ENCODE measurements around the gene FBXO24. TPM values are rescaled to one million over a fixed set of nuclear protein-coding genes. Genes with fewer than 3 reads are reported as not detected.
A peak's percentile ranks its signal among the peaks of the same experiment; 100 is the strongest.
"Not testable (repeated sequence)": the region's sequence is repeated elsewhere in the genome, so short reads cannot be mapped to it uniquely, and the experiment has no call there.

The FBXO24 gene
- total RNA-seq, 1 donor from 2014 or later = 0.46 TPM

GRCh38 chr7:100561491-100562194 lies 24.5 kb upstream of the FBXO24 start:
- no peak for TF ChIP-seq CTCF (IDR thresholded peaks at IDR 0.05)
- no peak for DNase-seq (ENCODE audit: extremely low spot score, unreplicated experiment)
- Mint-ChIP-seq H3K36me3 (ENCODE audit: unreplicated experiment) (no peaks in the 10 kb centered on the region), H3K9me3 (ENCODE audit: unreplicated experiment) (no peaks in the 10 kb centered on the region), H3K4me3 (ENCODE audit: unreplicated experiment) (no peak overlapping the region), H3K27me3 (ENCODE audit: unreplicated experiment) (no peaks in the 10 kb centered on the region), H3K27ac (ENCODE audit: unreplicated experiment) (no peak overlapping the region), H3K4me1 (ENCODE audit: unreplicated experiment) (peaks cover 2% of the 10 kb centered on the region)

DNA sequence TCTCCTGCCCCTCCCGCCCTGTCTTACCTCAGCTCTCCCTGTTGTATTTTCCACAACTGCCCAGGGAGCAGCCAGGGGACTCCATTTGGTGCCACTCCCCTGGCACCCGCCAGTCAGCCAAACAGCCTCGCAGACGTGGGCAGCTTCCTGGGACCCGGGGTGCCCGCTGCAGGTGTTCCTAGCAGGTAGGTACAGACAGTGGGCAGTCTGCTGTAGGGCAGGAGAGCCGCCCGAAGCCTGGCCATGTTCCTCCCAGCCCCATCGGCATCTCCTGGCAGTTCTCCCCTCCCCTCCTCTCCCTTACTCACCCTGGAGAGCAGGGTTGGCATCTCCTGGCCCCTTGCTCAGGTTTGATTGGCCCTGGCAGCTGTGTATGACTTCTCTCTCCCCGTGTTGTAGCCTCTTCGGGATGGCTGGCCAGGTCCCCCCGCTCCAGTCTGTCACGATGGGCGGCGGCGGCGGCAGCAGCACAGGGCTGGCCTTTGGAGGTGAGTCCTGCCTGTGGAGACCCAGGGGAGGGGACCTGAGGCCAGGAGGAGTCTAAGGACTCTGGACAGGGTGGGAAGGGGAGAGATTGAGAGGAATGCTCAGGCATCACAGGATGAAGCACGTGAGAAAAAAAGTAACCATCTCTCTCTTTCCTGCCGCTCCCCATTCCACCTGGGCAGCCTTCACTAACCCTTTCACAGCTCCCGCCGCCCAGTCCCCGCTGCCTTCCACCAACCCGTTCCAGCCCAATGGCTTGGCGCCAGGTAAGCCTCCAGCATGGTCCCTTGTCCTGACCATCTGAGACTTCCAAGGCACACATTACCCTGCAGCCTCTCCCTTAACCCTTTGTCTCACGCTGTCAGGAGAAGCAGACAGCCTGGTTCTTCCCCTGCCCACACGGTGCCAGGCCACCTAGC lies 23.7 kb upstream of the FBXO24 start:
- no peak for TF ChIP-seq CTCF (IDR thresholded peaks at IDR 0.05)
- no peaks in the 10 kb centered on the region for H3K27me3 Mint-ChIP-seq (ENCODE audit: unreplicated experiment)
- no peak overlapping the region for H3K27ac Mint-ChIP-seq (ENCODE audit: unreplicated experiment)
- no peaks in the 10 kb centered on the region for H3K36me3 Mint-ChIP-seq (ENCODE audit: unreplicated experiment)
- no peak for DNase-seq (ENCODE audit: extremely low spot score, unreplicated experiment)
- no peak overlapping the region for H3K4me3 Mint-ChIP-seq (ENCODE audit: unreplicated experiment)
- H3K4me1 Mint-ChIP-seq (ENCODE audit: unreplicated experiment) = peaks cover 2% of the 10 kb centered on the region
- no peaks in the 10 kb centered on the region for H3K9me3 Mint-ChIP-seq (ENCODE audit: unreplicated experiment)

- H3K9me3 Mint-ChIP-seq (ENCODE audit: unreplicated experiment) = no peaks in the 10 kb centered on the region
- TF ChIP-seq CTCF (IDR thresholded peaks at IDR 0.05) = no peak
- no peak for DNase-seq (ENCODE audit: extremely low spot score, unreplicated experiment)
- H3K27me3 Mint-ChIP-seq (ENCODE audit: unreplicated experiment) = no peaks in the 10 kb centered on the region
- no peaks in the 10 kb centered on the region for H3K36me3 Mint-ChIP-seq (ENCODE audit: unreplicated experiment)
- peaks cover 4% of the 10 kb centered on the region for H3K4me1 Mint-ChIP-seq (ENCODE audit: unreplicated experiment)
- no peak overlapping the region for H3K4me3 Mint-ChIP-seq (ENCODE audit: unreplicated experiment)
- no peak overlapping the region for H3K27ac Mint-ChIP-seq (ENCODE audit: unreplicated experiment)
These were observed 23.0 kb upstream of the FBXO24 start for GRCh38 chr7:100563100-100563564.

- Mint-ChIP-seq H3K27ac (ENCODE audit: unreplicated experiment) (no peak overlapping the region), H3K9me3 (ENCODE audit: unreplicated experiment) (no peaks in the 10 kb centered on the region), H3K4me3 (ENCODE audit: unreplicated experiment) (no peak overlapping the region), H3K4me1 (ENCODE audit: unreplicated experiment) (peaks cover 7% of the 10 kb centered on the region), H3K27me3 (ENCODE audit: unreplicated experiment) (no peaks in the 10 kb centered on the region), H3K36me3 (ENCODE audit: unreplicated experiment) (no peaks in the 10 kb centered on the region)
- peak; percentile 92 for DNase-seq (ENCODE audit: extremely low spot score, unreplicated experiment)
- peak; percentile 93 for TF ChIP-seq CTCF (IDR thresholded peaks at IDR 0.05)
These were observed 22.2 kb upstream of the FBXO24 start for GRCh38 chr7:100563809-100564400.

- H3K36me3 Mint-ChIP-seq (ENCODE audit: unreplicated experiment); H3K9me3 Mint-ChIP-seq (ENCODE audit: unreplicated experiment): not testable (repeated sequence)
These were observed 21.7 kb upstream of the FBXO24 start for GRCh38 chr7:100564405-100564804.

More at GRCh38 chr7:100564405-100564804, 21.7 kb upstream of the FBXO24 start:
- not testable (repeated sequence) for H3K4me3 Mint-ChIP-seq (ENCODE audit: unreplicated experiment); H3K27me3 Mint-ChIP-seq (ENCODE audit: unreplicated experiment); H3K27ac Mint-ChIP-seq (ENCODE audit: unreplicated experiment); DNase-seq (ENCODE audit: extremely low spot score, unreplicated experiment); H3K4me1 Mint-ChIP-seq (ENCODE audit: unreplicated experiment)

Data from osteocyte (in vitro differentiated cells).